IMR-90 (cell line): ENCODE data around the gene C9orf57. TPM values are rescaled to one million over a fixed set of nuclear protein-coding genes. Genes with fewer than 3 reads are reported as not detected.
"Not testable (repeated sequence)": the region's sequence is repeated elsewhere in the genome, so short reads cannot be mapped to it uniquely, and the experiment has no call there.

ENCODE experiments used
- ATAC-seq: fragments of 200-7000 bp; cut with Tn5 transposase; 2 replicates; pipeline ENCODE4 v1.9.1; 2020; ENCODE audit warnings: low read depth, mild to moderate bottlenecking, moderate library complexity
- BruUV-seq: library from RNA; stranded (reverse); fragments of 400-500 nt; replicated peaks from 2 replicates; lab custom pipeline; 2021; lab: Mats Ljungman, UMichigan
- CTCF ChIA-PET: fragments of 300-600 bp; formaldehyde crosslinking; extraction: SDS; loops from one replicate; lab custom pipeline; 2021; ENCODE audit warnings: antibody characterized with exemption; lab: Yijun Ruan, JAX
- POLR2A ChIA-PET: fragments of 300-600 bp; sonication (Branson Sonifier 250); formaldehyde crosslinking; loops from one replicate; lab custom pipeline; 2022; ENCODE audit warnings: antibody characterized with exemption; ENCODE audit not compliant: unreplicated experiment; lab: Charles Lee
- DNase-seq: peaks from one replicate; pipeline ENCODE4 v3.0.0; 2013
- H2AFZ ChIP-seq: replicated peaks from 2 replicates; pipeline ENCODE3; 2013; ENCODE audit warnings: low read length, mild to moderate bottlenecking; ENCODE audit not compliant: poor library complexity
- H2AK5ac ChIP-seq: 2 replicates; pipeline ENCODE4 v1.6.1; 2013; ENCODE audit warnings: low read depth, low read length, inconsistent platforms
- H2AK9ac ChIP-seq: replicated peaks from 2 replicates; pipeline ENCODE3; 2013; ENCODE audit warnings: mild to moderate bottlenecking, low read depth, low read length, moderate library complexity; ENCODE audit not compliant: poor library complexity
- H2BK120ac ChIP-seq: 2 replicates; pipeline ENCODE4 v1.6.1; 2013; ENCODE audit warnings: low read depth, low read length, inconsistent platforms
- H2BK15ac ChIP-seq: 3 replicates; pipeline ENCODE4 v1.6.1; 2013; ENCODE audit warnings: low read depth, low read length, inconsistent platforms
- H2BK20ac ChIP-seq: 2 replicates; pipeline ENCODE4 v1.6.1; 2013; ENCODE audit warnings: low read depth, mild to moderate bottlenecking, inconsistent platforms, low read length, moderate library complexity
- H2BK5ac ChIP-seq: 2 replicates; pipeline ENCODE4 v1.6.1; 2013; ENCODE audit warnings: mild to moderate bottlenecking, low read depth, low read length, inconsistent platforms; ENCODE audit not compliant: poor library complexity, severe bottlenecking
- H3K14ac ChIP-seq: replicated peaks from 2 replicates; pipeline ENCODE4 v1.6.1; 2013; ENCODE audit warnings: low read depth, low read length, inconsistent platforms
- H3K18ac ChIP-seq: 2 replicates; pipeline ENCODE4 v1.6.1; 2013; ENCODE audit warnings: low read depth, low read length, control low read depth
- H3K23ac ChIP-seq: 2 replicates; pipeline ENCODE4 v1.6.1; 2013; ENCODE audit warnings: low read depth, low read length, inconsistent platforms
- H3K27ac ChIP-seq: 2 replicates; pipeline ENCODE4 v1.5.1; 2013; ENCODE audit warnings: mild to moderate bottlenecking, control low read depth, low read length; ENCODE audit not compliant: insufficient read depth
- H3K27me3 ChIP-seq: 2 replicates; pipeline ENCODE4 v1.6.1; 2013; ENCODE audit warnings: low read length; ENCODE audit not compliant: control insufficient read depth, insufficient read depth
- H3K36me3 ChIP-seq: 2 replicates; pipeline ENCODE4 v1.6.1; 2013; ENCODE audit warnings: low read length, mixed read lengths; ENCODE audit not compliant: control insufficient read depth, insufficient read depth
- H3K4ac ChIP-seq: 2 replicates; pipeline ENCODE4 v1.6.1; 2013; ENCODE audit warnings: low read depth, low read length, inconsistent platforms
- H3K4me1 ChIP-seq: 2 replicates; pipeline ENCODE4 v1.6.1; 2013; ENCODE audit warnings: low read length, mixed read lengths; ENCODE audit not compliant: control insufficient read depth, insufficient read depth
- H3K4me2 ChIP-seq: 2 replicates; pipeline ENCODE4 v1.6.1; 2013; ENCODE audit warnings: low read depth, mild to moderate bottlenecking, control low read depth, low read length, moderate library complexity
- H3K4me3 ChIP-seq: 2 replicates; pipeline ENCODE4 v1.5.1; 2013; ENCODE audit warnings: low read depth, mild to moderate bottlenecking, control low read depth, low read length, moderate library complexity; ENCODE audit not compliant: insufficient read depth
- H3K56ac ChIP-seq: 2 replicates; pipeline ENCODE4 v1.6.1; 2013; ENCODE audit warnings: low read length, inconsistent platforms; ENCODE audit not compliant: insufficient read depth; ENCODE audit errors: extremely low read depth
- H3K79me1 ChIP-seq, 2 experiments: 2 replicates each; pipeline ENCODE4 v1.6.1; 2013; ENCODE audit warnings: low read length in 2 of 2, inconsistent platforms in 1 of 2, low read depth in 1 of 2
- H3K9ac ChIP-seq: 2 replicates; pipeline ENCODE4 v1.6.1; 2013; ENCODE audit warnings: low read depth, low read length, control low read depth
- H3K9me1 ChIP-seq: 2 replicates; pipeline ENCODE4 v1.6.1; 2013; ENCODE audit warnings: low read length, inconsistent platforms; ENCODE audit not compliant: insufficient read depth
- H3K9me3 ChIP-seq: 2 replicates; pipeline ENCODE4 v1.6.1; 2013; ENCODE audit warnings: low read length; ENCODE audit not compliant: control insufficient read depth, insufficient read depth
- H4K20me1 ChIP-seq: 2 replicates; pipeline ENCODE4 v1.6.1; 2013; ENCODE audit warnings: low read length, inconsistent platforms; ENCODE audit not compliant: insufficient read depth
- H4K5ac ChIP-seq: 2 replicates; pipeline ENCODE4 v1.6.1; 2013; ENCODE audit warnings: mild to moderate bottlenecking, low read depth, low read length, control low read depth
- H4K8ac ChIP-seq, 2 experiments: 2 replicates each; pipeline ENCODE4 v1.6.1; 2013; ENCODE audit warnings: low read depth in 2 of 2, low read length in 2 of 2, control low read depth in 1 of 2, inconsistent platforms in 1 of 2
- H4K91ac ChIP-seq: 2 replicates; pipeline ENCODE4 v1.6.1; 2013; ENCODE audit warnings: low read depth, low read length, inconsistent platforms; ENCODE audit not compliant: insufficient read depth
- CEBPB ChIP-seq: IDR thresholded peaks from 2 replicates; pipeline ENCODE4 v1.6.1; 2012; ENCODE audit warnings: low read depth, low read length, improper control_type of control experiment
- CHD1 ChIP-seq: IDR thresholded peaks from 2 replicates; pipeline ENCODE4 v1.6.1; 2012; ENCODE audit warnings: low read depth, low read length, improper control_type of control experiment
- MAZ ChIP-seq: IDR thresholded peaks from 2 replicates; pipeline ENCODE4 v1.6.1; 2012; ENCODE audit warnings: low read depth, mild to moderate bottlenecking, low read length, improper control_type of control experiment, moderate library complexity, borderline replicate concordance
- NFE2L2 ChIP-seq: fragments of 150-350 bp; IDR thresholded peaks from 2 replicates; pipeline ENCODE4 v1.6.1; 2016; ENCODE audit warnings: low read depth, mild to moderate bottlenecking, low read length
- RCOR1 ChIP-seq: IDR thresholded peaks from 2 replicates; pipeline ENCODE4 v1.6.1; 2012; ENCODE audit warnings: mild to moderate bottlenecking, low read length, improper control_type of control experiment; ENCODE audit not compliant: insufficient replicate concordance
- SMC3 ChIP-seq: fragments of 150-350 bp; IDR thresholded peaks from 2 replicates; pipeline ENCODE4 v1.6.1; 2016; ENCODE audit warnings: low read depth, mild to moderate bottlenecking, antibody characterized with exemption, low read length, moderate library complexity
- WGBS, 2 experiments: methylation state at CpG; one replicate each; pipeline versions ENCODE4 v1.1.5 to v1.1.7; 2013; ENCODE audit warnings: missing lambda C conversion rate in 2 of 2; ENCODE audit not compliant: insufficient read length in 1 of 2; ENCODE audit errors: extremely low coverage in 2 of 2; 5-methylcytosine and 5-hydroxymethylcytosine counted together
- dilution Hi-C: fragments of 300-500 bp; cut with HindIII; formaldehyde crosslinking; loops from one replicate; pipeline ENCODE4 v1.14.3; 2018; ENCODE audit warnings: low sequenced_read_pairs; ENCODE audit not compliant: unreplicated experiment
- in situ Hi-C: fragments of 300-500 bp; cut with MboI; formaldehyde crosslinking; loops from 3 replicates; pipeline ENCODE4 v1.14.3; 2019; ENCODE audit warnings: low sequenced_read_pairs, inconsistent platforms, mixed read lengths
- intact Hi-C: fragments of 100-400 bp; cut with micrococcal nuclease; formaldehyde crosslinking; loops from 2 replicates; pipeline ENCODE4 v1.10.0; 2022
- polyA plus RNA-seq, 3 experiments: library from polyadenylated mRNA; depleted of rRNA; stranded (reverse); fragments of >200 nt; gene quantifications; 2 replicates each; pipeline ENCODE4 v1.2.3, GENCODE V29; 2012; ENCODE audit warnings: low replicate concordance in 1 of 3
- total RNA-seq: library from RNA; depleted of rRNA; stranded (reverse); fragments of >200 nt; gene quantifications from 2 replicates; pipeline ENCODE4 v1.2.3, GENCODE V29; 2012
- TF ChIP-seq, protein P1 (sequence below): conservative IDR thresholded peaks from 2 replicates; pipeline ENCODE4 v1.5.1; 2012; ENCODE audit warnings: mild to moderate bottlenecking, low read depth, low read length, improper control_type of control experiment

C9orf57 gene
- total and polyA plus RNA-seq, 2 of the 4 experiments (the other 2 are of a cell fraction) = not detected

DNA sequence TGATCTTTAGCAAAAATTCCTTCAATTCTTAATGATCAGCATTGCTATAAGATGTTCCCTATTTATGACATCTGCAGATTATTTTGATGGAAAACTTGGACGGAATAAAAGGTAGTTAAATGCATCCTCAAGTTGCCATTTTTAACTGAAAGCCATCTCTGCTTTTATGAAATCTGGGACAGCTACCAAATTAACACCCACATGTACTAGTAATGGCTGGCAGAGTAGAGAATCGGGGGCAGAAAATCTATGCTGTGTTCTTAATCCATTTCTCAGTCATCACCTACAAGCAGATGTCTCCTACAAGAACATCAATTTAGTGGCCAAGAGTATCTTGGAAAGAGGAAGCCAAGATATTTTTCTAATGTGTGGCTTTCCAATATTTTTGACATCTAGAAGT lies 22.1 kb upstream of the C9orf57 start:
- H3K56ac ChIP-seq = no peak overlapping the region

GRCh38 chr9:72074666-72075065 lies 14.3 kb upstream of the C9orf57 start:
- H2BK120ac ChIP-seq, H4K8ac ChIP-seq, H3K4me1 ChIP-seq, H3K4me3 ChIP-seq, H2AK9ac ChIP-seq, H3K56ac ChIP-seq, dilution Hi-C loops, H2AK5ac ChIP-seq, H4K20me1 ChIP-seq, ATAC-seq, H4K5ac ChIP-seq, H3K36me3 ChIP-seq, BruUV-seq, H3K4me2 ChIP-seq, H2AFZ ChIP-seq, H2BK20ac ChIP-seq, H3K18ac ChIP-seq, H3K27me3 ChIP-seq, CTCF ChIA-PET, in situ Hi-C loops, H3K27ac ChIP-seq, H3K14ac ChIP-seq, H4K91ac ChIP-seq, H3K9ac ChIP-seq, H3K23ac ChIP-seq, H2BK15ac ChIP-seq, intact Hi-C loops, DNase-seq, H3K79me1 ChIP-seq, POLR2A ChIA-PET, H3K9me1 ChIP-seq, H3K9me3 ChIP-seq, H3K4ac ChIP-seq, H2BK5ac ChIP-seq: not testable (repeated sequence)
- WGBS, 2 experiments = no CpG with 5 or more reads among the region's 2 CpGs

More for the DNA sequence above, 22.1 kb upstream of the C9orf57 start:
- Histone ChIP-seq H3K4me3 (no peak overlapping the region), H2AK9ac (no peak overlapping the region), H3K27me3 (no peaks in the 10 kb centered on the region), H2BK15ac (no peak overlapping the region), H4K8ac (no peak overlapping the region), H2AK5ac (no peak overlapping the region), H2BK5ac (no peak overlapping the region), H4K20me1 (no peaks in the 10 kb centered on the region), H4K5ac (no peak overlapping the region), H3K18ac (no peak overlapping the region), H3K4ac (no peak overlapping the region), H2BK20ac (no peak overlapping the region), H3K9me3 (no peaks in the 10 kb centered on the region), H3K23ac (no peak overlapping the region), H3K27ac (no peak overlapping the region), H4K91ac (no peak overlapping the region), H2AFZ (no peak overlapping the region), H3K4me1 (no peaks in the 10 kb centered on the region), H3K4me2 (no peak overlapping the region), H3K9me1 (no peaks in the 10 kb centered on the region), H3K79me1 (no peaks in the 10 kb centered on the region), H3K36me3 (no peaks in the 10 kb centered on the region), H3K9ac (no peak overlapping the region), H3K14ac (no peak overlapping the region), H2BK120ac (no peak overlapping the region)
- POLR2A ChIA-PET = no interaction called here
- dilution Hi-C loops (no loop called here), in situ Hi-C loops (no loop called here), intact Hi-C loops (no loop called here)
- no peak for DNase-seq
- no TSS peak for BruUV-seq
- no peak for ATAC-seq
- CTCF ChIA-PET = no interaction called here
- WGBS, 2 experiments = no CpG with 5 or more reads among the region's 2 CpGs
- TF ChIP-seq CHD1 = no peak
- TF ChIP-seq MAZ = no peak
- TF ChIP-seq, protein P1, sequence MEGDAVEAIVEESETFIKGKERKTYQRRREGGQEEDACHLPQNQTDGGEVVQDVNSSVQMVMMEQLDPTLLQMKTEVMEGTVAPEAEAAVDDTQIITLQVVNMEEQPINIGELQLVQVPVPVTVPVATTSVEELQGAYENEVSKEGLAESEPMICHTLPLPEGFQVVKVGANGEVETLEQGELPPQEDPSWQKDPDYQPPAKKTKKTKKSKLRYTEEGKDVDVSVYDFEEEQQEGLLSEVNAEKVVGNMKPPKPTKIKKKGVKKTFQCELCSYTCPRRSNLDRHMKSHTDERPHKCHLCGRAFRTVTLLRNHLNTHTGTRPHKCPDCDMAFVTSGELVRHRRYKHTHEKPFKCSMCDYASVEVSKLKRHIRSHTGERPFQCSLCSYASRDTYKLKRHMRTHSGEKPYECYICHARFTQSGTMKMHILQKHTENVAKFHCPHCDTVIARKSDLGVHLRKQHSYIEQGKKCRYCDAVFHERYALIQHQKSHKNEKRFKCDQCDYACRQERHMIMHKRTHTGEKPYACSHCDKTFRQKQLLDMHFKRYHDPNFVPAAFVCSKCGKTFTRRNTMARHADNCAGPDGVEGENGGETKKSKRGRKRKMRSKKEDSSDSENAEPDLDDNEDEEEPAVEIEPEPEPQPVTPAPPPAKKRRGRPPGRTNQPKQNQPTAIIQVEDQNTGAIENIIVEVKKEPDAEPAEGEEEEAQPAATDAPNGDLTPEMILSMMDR = no peak
- no peak for TF ChIP-seq RCOR1
- TF ChIP-seq SMC3 = no peak
- TF ChIP-seq NFE2L2 = no peak
- no peak for TF ChIP-seq CEBPB
